Measurements from ENCODE around the gene PNRC2.

GRCh38 chr1:23977854-23978191 lies 18.2 kb downstream of the PNRC2 start:
- no peak for TF ChIP-seq TAF1 (IDR thresholded peaks at IDR 0.05; ENCODE audit: borderline replicate concordance, insufficient read depth, low read length)
- no peak for TF ChIP-seq POLR2AphosphoS5 (IDR thresholded peaks at IDR 0.05; ENCODE audit: low read depth, low read length)

Data from PFSK-1 (cell line).